Kidney epithelial cell (primary cell): Measurements from ENCODE around the gene KAT6B. TPM values are rescaled to one million over a fixed set of nuclear protein-coding genes. Genes with fewer than 3 reads are reported as not detected.

Experiments used
- DNase-seq: peaks from one replicate; pipeline ENCODE4 v3.0.0-alpha.2; 2010; ENCODE audit warnings: low read depth
- H3K27me3 ChIP-seq: 2 replicates; pipeline ENCODE4 v1.6.0; 2011; ENCODE audit warnings: low read length; ENCODE audit not compliant: control insufficient read depth, insufficient read depth
- H3K36me3 ChIP-seq: 2 replicates; pipeline ENCODE4 v1.5.1; 2011; ENCODE audit warnings: low read length; ENCODE audit not compliant: control insufficient read depth, insufficient read depth
- H3K4me3 ChIP-seq: 2 replicates; pipeline ENCODE4 v1.5.1; 2011; ENCODE audit warnings: low read depth, mild to moderate bottlenecking, control low read depth, low read length
- CTCF ChIP-seq: IDR thresholded peaks from 2 replicates; pipeline ENCODE4 v1.5.1; 2011; ENCODE audit warnings: mild to moderate bottlenecking, moderate library complexity, low read length, control low read depth, inconsistent platforms; ENCODE audit not compliant: insufficient read depth, poor library complexity, severe bottlenecking
- total RNA-seq: library from RNA; depleted of rRNA; stranded (reverse); fragments of >200 nt; gene quantifications from 2 replicates; pipeline ENCODE4 v1.2.3, GENCODE V29; 2015

KAT6B gene
- total RNA-seq, 1 donor from 2014 or later = 8.0 TPM

DNA sequence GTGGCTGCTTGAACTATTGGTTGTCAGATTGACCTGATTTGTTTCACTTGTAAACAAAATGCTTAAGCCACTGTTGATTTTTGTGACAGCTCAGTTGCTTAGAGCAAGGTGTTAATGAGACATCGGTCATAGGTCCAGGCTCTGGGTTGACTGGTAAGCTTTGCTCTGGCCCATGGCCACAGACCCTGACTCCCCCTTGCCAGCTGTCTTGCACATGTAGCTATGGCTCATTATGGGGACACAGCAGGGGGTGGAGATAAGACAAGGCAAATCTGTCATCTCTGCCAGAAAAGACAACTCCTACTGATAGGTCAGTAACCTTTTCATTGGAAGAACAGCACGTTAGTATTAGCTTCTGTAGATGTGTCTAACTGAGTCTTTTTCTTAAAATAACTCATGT is 95.3 kb downstream of the KAT6B start:
- Histone ChIP-seq H3K27me3 (no peaks in the 10 kb centered on the region), H3K4me3 (no peak overlapping the region), H3K36me3 (no peaks in the 10 kb centered on the region)
- no peak for TF ChIP-seq CTCF
- DNase-seq = no peak

DNA sequence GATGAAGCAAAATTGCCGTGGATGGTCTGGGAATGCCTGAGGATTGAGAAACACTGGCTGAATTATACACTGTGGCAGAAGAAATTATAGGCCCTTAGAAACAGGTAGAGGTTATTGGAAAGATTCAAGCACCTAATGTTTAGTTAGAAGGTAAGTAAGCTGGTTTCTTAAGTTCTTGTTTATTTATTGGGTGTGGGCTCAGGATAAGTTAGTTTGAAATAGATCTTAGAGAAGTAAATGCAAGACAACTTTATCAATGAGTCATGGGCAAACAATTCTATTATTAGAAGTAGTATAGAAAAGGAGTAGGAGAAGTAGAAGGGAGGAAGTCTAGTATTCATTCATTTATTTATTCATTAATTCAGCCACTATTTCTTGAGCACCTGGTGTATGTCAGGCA is 96.5 kb downstream of the KAT6B start:
- H3K4me3 ChIP-seq = no peak overlapping the region
- no peak for TF ChIP-seq CTCF
- H3K36me3 ChIP-seq = no peaks in the 10 kb centered on the region
- H3K27me3 ChIP-seq = no peaks in the 10 kb centered on the region
- no peak for DNase-seq

- DNase-seq = no peak
- H3K27me3 ChIP-seq = no peaks in the 10 kb centered on the region
- no peak overlapping the region for H3K4me3 ChIP-seq
- H3K36me3 ChIP-seq = no peaks in the 10 kb centered on the region
- no peak for TF ChIP-seq CTCF
These were observed 97.2 kb downstream of the KAT6B start for GRCh38 chr10:74923556-74923955.

DNA sequence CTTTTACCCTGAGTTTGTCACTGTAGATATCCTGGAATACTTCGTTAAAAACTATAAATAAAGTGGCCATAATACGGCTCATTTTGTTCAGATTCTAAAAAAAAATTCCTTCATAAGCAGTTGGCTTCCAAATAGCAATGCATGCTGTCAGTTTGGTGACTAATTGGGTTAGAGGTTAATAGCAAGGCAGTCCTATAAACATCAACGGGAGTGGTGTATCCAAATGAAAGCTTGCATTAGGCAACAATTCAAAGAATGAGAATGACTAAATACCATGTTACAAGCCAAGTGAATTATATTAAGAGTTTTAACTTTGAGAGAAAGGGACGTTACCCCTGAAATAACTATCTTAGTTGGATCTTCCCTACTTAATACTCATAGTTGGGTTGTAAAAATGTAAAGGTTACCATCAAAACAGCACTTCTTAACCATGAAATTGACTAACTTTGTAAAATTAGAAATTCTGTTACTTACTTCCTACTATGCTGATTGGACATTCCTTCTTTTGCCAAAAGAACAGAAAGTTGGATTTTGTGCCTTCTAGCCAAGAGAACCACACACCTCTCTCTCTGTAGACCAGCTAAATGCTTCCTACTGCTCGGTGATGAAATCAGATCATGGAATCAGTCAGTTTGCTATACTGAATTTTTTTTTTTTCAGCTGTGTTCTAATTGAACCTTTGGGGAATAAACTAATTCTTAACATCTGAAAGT is 98.0 kb downstream of the KAT6B start:
- no peak overlapping the region for H3K4me3 ChIP-seq
- DNase-seq = peak; percentile 86
- no peaks in the 10 kb centered on the region for H3K27me3 ChIP-seq
- no peak for TF ChIP-seq CTCF
- no peaks in the 10 kb centered on the region for H3K36me3 ChIP-seq

DNA sequence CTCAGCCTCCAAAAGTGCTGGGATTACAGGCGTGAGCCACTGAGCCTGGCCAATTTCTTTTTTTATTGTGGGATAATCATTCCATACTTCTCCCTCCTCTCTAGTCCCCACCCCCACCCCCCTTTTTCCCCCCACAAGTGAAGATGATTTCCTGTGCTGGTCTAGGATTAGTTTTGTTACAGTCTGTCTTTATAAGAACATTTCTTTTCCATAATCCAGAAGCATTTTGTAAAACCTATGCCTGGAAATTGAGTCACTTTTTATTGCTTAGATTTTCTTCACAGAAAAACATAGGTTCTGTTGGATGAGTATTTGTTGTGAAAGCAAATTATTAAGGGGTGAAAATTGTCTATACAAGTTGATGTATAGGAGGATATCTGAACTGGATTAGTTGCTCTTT is 98.9 kb downstream of the KAT6B start:
- H3K36me3 ChIP-seq = no peaks in the 10 kb centered on the region
- no peak overlapping the region for H3K4me3 ChIP-seq
- no peak for DNase-seq
- TF ChIP-seq CTCF = no peak
- no peaks in the 10 kb centered on the region for H3K27me3 ChIP-seq

DNA sequence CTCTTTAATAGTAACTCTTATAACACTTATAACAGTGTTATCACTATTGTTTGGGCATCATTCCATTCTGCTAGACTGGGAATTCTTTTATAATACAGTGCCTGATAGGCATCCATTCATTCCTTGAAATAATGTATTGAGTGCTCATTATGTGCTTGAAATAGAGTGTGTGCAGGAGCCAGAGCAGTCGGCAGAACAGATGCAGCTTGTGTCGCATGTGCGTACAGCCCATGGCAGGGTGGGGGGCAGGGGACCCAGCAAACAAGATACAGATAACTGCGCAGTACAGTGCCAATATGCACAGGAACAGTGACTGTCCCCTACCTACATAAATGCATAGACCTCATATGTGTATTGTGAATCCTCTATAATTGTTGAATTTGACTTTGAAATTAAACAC is 99.3 kb downstream of the KAT6B start:
- TF ChIP-seq CTCF = no peak
- no peak overlapping the region for H3K4me3 ChIP-seq
- no peaks in the 10 kb centered on the region for H3K36me3 ChIP-seq
- DNase-seq = no peak
- H3K27me3 ChIP-seq = no peaks in the 10 kb centered on the region
